ENCODE data around the gene ING1. TPM values are rescaled to one million over a fixed set of nuclear protein-coding genes. Genes with fewer than 3 reads are reported as not detected.

Gene ING1, protein sequence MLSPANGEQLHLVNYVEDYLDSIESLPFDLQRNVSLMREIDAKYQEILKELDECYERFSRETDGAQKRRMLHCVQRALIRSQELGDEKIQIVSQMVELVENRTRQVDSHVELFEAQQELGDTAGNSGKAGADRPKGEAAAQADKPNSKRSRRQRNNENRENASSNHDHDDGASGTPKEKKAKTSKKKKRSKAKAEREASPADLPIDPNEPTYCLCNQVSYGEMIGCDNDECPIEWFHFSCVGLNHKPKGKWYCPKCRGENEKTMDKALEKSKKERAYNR
- polyA plus RNA-seq (2013, experiment 1 of 2) = 21.0 TPM
- polyA plus RNA-seq (2013, experiment 2 of 2) = 19.7 TPM

- Histone ChIP-seq H3K4me1 (ENCODE audit: control insufficient read depth, low read depth, low read length) (no peaks in the 10 kb centered on the region), H3K79me2 (ENCODE audit: control insufficient read depth, insufficient read depth, low read length) (peaks cover 37% of the 10 kb centered on the region), H3K18ac (ENCODE audit: low read length) (peak within 1 kb of the TSS; percentile 99), H3K36me3 (ENCODE audit: control insufficient read depth, insufficient read depth, low read length) (no peaks in the 10 kb centered on the region), H3K9ac (ENCODE audit: low read length) (peak within 1 kb of the TSS; percentile 99), H3K4me3 (ENCODE audit: low read length) (peak within 1 kb of the TSS; percentile 98), H2BK15ac (replicated peaks; ENCODE audit: low read depth) (no peak within 1 kb of the TSS), H3K27me3 (ENCODE audit: insufficient read depth, low read length, poor library complexity) (no peaks in the 10 kb centered on the region), H4K8ac (ENCODE audit: low read depth, low read length) (no peak within 1 kb of the TSS), H3K4me2 (ENCODE audit: low read length) (peak within 1 kb of the TSS; percentile 100), H4K5ac (ENCODE audit: low read length) (no peak within 1 kb of the TSS), H2BK5ac (ENCODE audit: low read length) (peak within 1 kb of the TSS; percentile 85), H3K4ac (ENCODE audit: low read depth, low read length) (peak within 1 kb of the TSS; percentile 97), H2AK5ac (ENCODE audit: low read length) (peak within 1 kb of the TSS; percentile 62), H2BK120ac (ENCODE audit: low read depth, low read length) (no peak within 1 kb of the TSS), H3K79me1 (ENCODE audit: low read length) (no peaks in the 10 kb centered on the region), H3K27ac (ENCODE audit: low read depth, low read length) (peak within 1 kb of the TSS; percentile 96), H3K56ac (ENCODE audit: low read length) (peak within 1 kb of the TSS; percentile 98), H3K23ac (ENCODE audit: low read length) (peak within 1 kb of the TSS; percentile 98)
- WGBS (ENCODE audit: extremely low coverage, insufficient coverage, low lambda C conversion rate) = no CpG with 5 or more reads among the region's 45 CpGs
- DNase-seq = no peak
These were observed at the start of gene ING1 for GRCh38 chr13:110713642-110713952. Gene ING1 (plus strand): TSS chr13:110713700. CDS start chr13:110714150, 450 bp downstream.

DNA sequence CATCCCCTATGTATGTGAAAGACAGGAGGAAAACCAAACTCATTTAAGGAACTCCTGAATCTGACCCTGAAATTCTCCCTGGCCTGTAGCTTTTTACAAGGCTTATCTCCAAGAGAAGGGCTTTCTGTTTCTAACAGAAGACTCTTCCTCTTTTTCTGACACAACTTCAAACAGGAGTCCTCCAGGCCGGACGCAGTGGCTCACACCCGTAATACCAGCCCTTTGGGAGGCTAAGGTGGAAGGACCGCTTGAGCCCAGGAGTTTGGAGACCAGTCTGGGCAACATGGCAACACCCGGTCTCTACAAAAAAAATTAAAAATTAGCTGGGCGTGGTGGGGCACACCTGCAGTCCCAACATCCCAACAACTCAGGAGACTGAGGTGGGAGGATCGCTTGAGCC, 49.5 kb upstream of the ING1 start:
- Histone ChIP-seq H2BK120ac (ENCODE audit: low read depth, low read length) (no peak overlapping the region), H4K8ac (ENCODE audit: low read depth, low read length) (no peak overlapping the region), H3K4me2 (ENCODE audit: low read length) (no peak overlapping the region), H2BK5ac (ENCODE audit: low read length) (no peak overlapping the region), H3K18ac (ENCODE audit: low read length) (no peak overlapping the region), H3K4ac (ENCODE audit: low read depth, low read length) (no peak overlapping the region), H4K5ac (ENCODE audit: low read length) (no peak overlapping the region), H3K56ac (ENCODE audit: low read length) (no peak overlapping the region), H3K36me3 (ENCODE audit: control insufficient read depth, insufficient read depth, low read length) (peaks cover 7% of the 10 kb centered on the region), H3K4me1 (ENCODE audit: control insufficient read depth, low read depth, low read length) (no peaks in the 10 kb centered on the region), H3K23ac (ENCODE audit: low read length) (no peak overlapping the region), H3K27me3 (ENCODE audit: insufficient read depth, low read length, poor library complexity) (no peaks in the 10 kb centered on the region), H3K9ac (ENCODE audit: low read length) (no peak overlapping the region), H3K79me2 (ENCODE audit: control insufficient read depth, insufficient read depth, low read length) (no peaks in the 10 kb centered on the region), H3K4me3 (ENCODE audit: low read length) (no peak overlapping the region), H3K79me1 (ENCODE audit: low read length) (no peaks in the 10 kb centered on the region), H3K27ac (ENCODE audit: low read depth, low read length) (no peak overlapping the region), H2AK5ac (ENCODE audit: low read length) (no peak overlapping the region), H2BK15ac (replicated peaks; ENCODE audit: low read depth) (no peak overlapping the region)
- DNase-seq = no peak
- WGBS (ENCODE audit: extremely low coverage, insufficient coverage, low lambda C conversion rate) = no CpG with 5 or more reads among the region's 7 CpGs

GRCh38 chr13:110664673-110665072, 48.8 kb upstream of the ING1 start:
- no peak overlapping the region for H2BK5ac ChIP-seq (ENCODE audit: low read length)
- DNase-seq = no peak
- no peak overlapping the region for H3K18ac ChIP-seq (ENCODE audit: low read length)
- peaks cover 7% of the 10 kb centered on the region for H3K36me3 ChIP-seq (ENCODE audit: control insufficient read depth, insufficient read depth, low read length)
- no peak overlapping the region for H2BK15ac ChIP-seq (replicated peaks; ENCODE audit: low read depth)
- no peak overlapping the region for H4K8ac ChIP-seq (ENCODE audit: low read depth, low read length)
- H2AK5ac ChIP-seq (ENCODE audit: low read length) = no peak overlapping the region
- H3K4me1 ChIP-seq (ENCODE audit: control insufficient read depth, low read depth, low read length) = no peaks in the 10 kb centered on the region
- no peaks in the 10 kb centered on the region for H3K79me1 ChIP-seq (ENCODE audit: low read length)
- no peak overlapping the region for H3K56ac ChIP-seq (ENCODE audit: low read length)
- H3K27me3 ChIP-seq (ENCODE audit: insufficient read depth, low read length, poor library complexity) = no peaks in the 10 kb centered on the region
- H3K4ac ChIP-seq (ENCODE audit: low read depth, low read length) = no peak overlapping the region
- H3K27ac ChIP-seq (ENCODE audit: low read depth, low read length) = no peak overlapping the region
- no peak overlapping the region for H3K9ac ChIP-seq (ENCODE audit: low read length)
- no peak overlapping the region for H4K5ac ChIP-seq (ENCODE audit: low read length)
- no peaks in the 10 kb centered on the region for H3K79me2 ChIP-seq (ENCODE audit: control insufficient read depth, insufficient read depth, low read length)
- H3K23ac ChIP-seq (ENCODE audit: low read length) = no peak overlapping the region
- no peak overlapping the region for H2BK120ac ChIP-seq (ENCODE audit: low read depth, low read length)
- no CpG with 5 or more reads among the region's 11 CpGs for WGBS (ENCODE audit: extremely low coverage, insufficient coverage, low lambda C conversion rate)
- H3K4me2 ChIP-seq (ENCODE audit: low read length) = no peak overlapping the region
- no peak overlapping the region for H3K4me3 ChIP-seq (ENCODE audit: low read length)

DNA sequence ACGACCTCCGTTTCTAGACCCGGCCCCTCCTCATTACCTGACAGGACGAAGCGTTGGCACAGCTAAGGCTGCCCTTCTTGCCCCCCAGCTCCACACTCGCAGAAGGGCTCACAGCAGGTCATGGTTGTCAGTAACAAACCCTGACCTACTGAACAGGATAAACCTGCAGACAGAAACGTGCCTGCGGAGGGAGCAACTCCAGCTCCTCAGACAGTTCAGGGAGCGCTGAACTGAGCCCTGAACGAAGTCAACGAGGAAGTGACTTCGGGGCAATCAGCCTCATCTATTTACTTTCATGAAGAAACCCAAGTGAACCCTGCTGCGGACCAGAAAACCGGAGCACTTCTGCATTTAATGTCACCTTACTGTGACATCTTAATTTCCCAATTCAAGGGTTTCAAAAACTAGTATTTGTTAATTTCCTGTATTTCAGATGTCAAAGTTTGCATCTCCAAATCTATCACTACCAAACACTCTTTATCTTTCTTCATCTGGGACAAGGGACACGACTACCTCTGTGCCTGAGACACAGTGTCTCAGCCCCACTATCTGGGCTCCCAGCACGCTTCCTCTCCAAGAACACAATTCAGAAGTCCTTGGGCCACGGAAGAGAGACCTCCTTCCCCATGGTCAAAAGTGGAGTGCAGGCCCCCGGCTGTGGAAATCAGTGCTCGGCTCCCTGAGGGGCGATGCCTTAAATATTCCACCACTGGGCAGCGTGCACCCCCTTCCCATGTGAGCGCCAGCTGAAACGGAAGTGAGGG, 47.8 kb upstream of the ING1 start:
- H3K4me1 ChIP-seq (ENCODE audit: control insufficient read depth, low read depth, low read length) = no peaks in the 10 kb centered on the region
- no peak overlapping the region for H2AK5ac ChIP-seq (ENCODE audit: low read length)
- peaks cover 7% of the 10 kb centered on the region for H3K36me3 ChIP-seq (ENCODE audit: control insufficient read depth, insufficient read depth, low read length)
- no peaks in the 10 kb centered on the region for H3K79me2 ChIP-seq (ENCODE audit: control insufficient read depth, insufficient read depth, low read length)
- H2BK15ac ChIP-seq (replicated peaks; ENCODE audit: low read depth) = no peak overlapping the region
- no peak overlapping the region for H3K4me2 ChIP-seq (ENCODE audit: low read length)
- no peak overlapping the region for H2BK5ac ChIP-seq (ENCODE audit: low read length)
- no peak for DNase-seq
- no peak overlapping the region for H4K8ac ChIP-seq (ENCODE audit: low read depth, low read length)
- H3K27ac ChIP-seq (ENCODE audit: low read depth, low read length) = no peak overlapping the region
- no peaks in the 10 kb centered on the region for H3K79me1 ChIP-seq (ENCODE audit: low read length)
- no peak overlapping the region for H3K18ac ChIP-seq (ENCODE audit: low read length)
- H4K5ac ChIP-seq (ENCODE audit: low read length) = no peak overlapping the region
- H3K4me3 ChIP-seq (ENCODE audit: low read length) = no peak overlapping the region
- H3K4ac ChIP-seq (ENCODE audit: low read depth, low read length) = no peak overlapping the region
- H3K27me3 ChIP-seq (ENCODE audit: insufficient read depth, low read length, poor library complexity) = no peaks in the 10 kb centered on the region
- no peak overlapping the region for H3K56ac ChIP-seq (ENCODE audit: low read length)
- no peak overlapping the region for H3K23ac ChIP-seq (ENCODE audit: low read length)
- H3K9ac ChIP-seq (ENCODE audit: low read length) = no peak overlapping the region
- no CpG with 5 or more reads among the region's 23 CpGs for WGBS (ENCODE audit: extremely low coverage, insufficient coverage, low lambda C conversion rate)
- no peak overlapping the region for H2BK120ac ChIP-seq (ENCODE audit: low read depth, low read length)

- H2AK5ac ChIP-seq (ENCODE audit: low read length) = no peak overlapping the region
- no peak overlapping the region for H3K18ac ChIP-seq (ENCODE audit: low read length)
- H3K56ac ChIP-seq (ENCODE audit: low read length) = no peak overlapping the region
- H4K5ac ChIP-seq (ENCODE audit: low read length) = no peak overlapping the region
- H2BK15ac ChIP-seq (replicated peaks; ENCODE audit: low read depth) = no peak overlapping the region
- H2BK120ac ChIP-seq (ENCODE audit: low read depth, low read length) = no peak overlapping the region
- no peak overlapping the region for H4K8ac ChIP-seq (ENCODE audit: low read depth, low read length)
- no peaks in the 10 kb centered on the region for H3K27me3 ChIP-seq (ENCODE audit: insufficient read depth, low read length, poor library complexity)
- H3K4me2 ChIP-seq (ENCODE audit: low read length) = no peak overlapping the region
- no peak overlapping the region for H3K27ac ChIP-seq (ENCODE audit: low read depth, low read length)
- WGBS (ENCODE audit: extremely low coverage, insufficient coverage, low lambda C conversion rate) = no CpG with 5 or more reads among the region's 8 CpGs
- H3K79me2 ChIP-seq (ENCODE audit: control insufficient read depth, insufficient read depth, low read length) = no peaks in the 10 kb centered on the region
- no peaks in the 10 kb centered on the region for H3K4me1 ChIP-seq (ENCODE audit: control insufficient read depth, low read depth, low read length)
- no peak overlapping the region for H3K4ac ChIP-seq (ENCODE audit: low read depth, low read length)
- H3K36me3 ChIP-seq (ENCODE audit: control insufficient read depth, insufficient read depth, low read length) = peaks cover 7% of the 10 kb centered on the region
- no peak overlapping the region for H3K23ac ChIP-seq (ENCODE audit: low read length)
- H3K79me1 ChIP-seq (ENCODE audit: low read length) = no peaks in the 10 kb centered on the region
- H2BK5ac ChIP-seq (ENCODE audit: low read length) = no peak overlapping the region
- no peak overlapping the region for H3K4me3 ChIP-seq (ENCODE audit: low read length)
- no peak overlapping the region for H3K9ac ChIP-seq (ENCODE audit: low read length)
- DNase-seq = no peak
These were observed 47.3 kb upstream of the ING1 start for GRCh38 chr13:110666255-110666533.
